D721Med (cell line): ENCODE data around the gene CLRN1.
"Not testable (repeated sequence)": the region's sequence is repeated elsewhere in the genome, so short reads cannot be mapped to it uniquely, and the experiment has no call there.

Experiments used
- DNase-seq: peaks from one replicate; pipeline ENCODE4 v3.0.0; 2011; ENCODE audit warnings: low spot score; ENCODE audit not compliant: insufficient read length
- FAIRE-seq: peaks from 2 replicates; lab custom pipeline; 2011; peaks lifted over from hg19 to GRCh38; lab: Jason Lieb, UNC
- TF ChIP-seq, protein P1 (sequence below): IDR thresholded peaks from 2 replicates; pipeline ENCODE4 v1.5.1; 2012; ENCODE audit warnings: mild to moderate bottlenecking, control low read depth; ENCODE audit not compliant: insufficient read depth; ENCODE audit errors: missing control alignments

Gene CLRN1

DNA sequence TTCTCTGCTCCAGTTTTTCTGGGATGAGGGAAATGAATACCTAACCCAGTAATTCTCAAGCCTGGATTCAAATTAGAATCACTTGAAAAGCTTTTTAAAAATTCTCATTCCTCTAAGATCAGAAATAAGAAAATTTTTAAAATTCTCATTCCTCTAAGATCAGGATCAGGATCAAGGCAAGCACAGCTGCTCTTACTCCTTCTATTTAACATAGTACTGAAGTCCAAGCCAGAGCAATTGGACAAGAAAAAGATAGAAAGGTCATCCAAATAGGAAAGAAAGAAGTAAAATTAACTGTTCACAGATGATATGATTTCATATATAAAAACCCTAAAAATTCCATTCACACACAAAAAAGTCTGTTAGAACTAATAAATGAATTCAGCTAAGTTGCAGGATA lies 24.2 kb upstream of the CLRN1 start:
- FAIRE-seq, result no peak
- TF ChIP-seq, protein P1, sequence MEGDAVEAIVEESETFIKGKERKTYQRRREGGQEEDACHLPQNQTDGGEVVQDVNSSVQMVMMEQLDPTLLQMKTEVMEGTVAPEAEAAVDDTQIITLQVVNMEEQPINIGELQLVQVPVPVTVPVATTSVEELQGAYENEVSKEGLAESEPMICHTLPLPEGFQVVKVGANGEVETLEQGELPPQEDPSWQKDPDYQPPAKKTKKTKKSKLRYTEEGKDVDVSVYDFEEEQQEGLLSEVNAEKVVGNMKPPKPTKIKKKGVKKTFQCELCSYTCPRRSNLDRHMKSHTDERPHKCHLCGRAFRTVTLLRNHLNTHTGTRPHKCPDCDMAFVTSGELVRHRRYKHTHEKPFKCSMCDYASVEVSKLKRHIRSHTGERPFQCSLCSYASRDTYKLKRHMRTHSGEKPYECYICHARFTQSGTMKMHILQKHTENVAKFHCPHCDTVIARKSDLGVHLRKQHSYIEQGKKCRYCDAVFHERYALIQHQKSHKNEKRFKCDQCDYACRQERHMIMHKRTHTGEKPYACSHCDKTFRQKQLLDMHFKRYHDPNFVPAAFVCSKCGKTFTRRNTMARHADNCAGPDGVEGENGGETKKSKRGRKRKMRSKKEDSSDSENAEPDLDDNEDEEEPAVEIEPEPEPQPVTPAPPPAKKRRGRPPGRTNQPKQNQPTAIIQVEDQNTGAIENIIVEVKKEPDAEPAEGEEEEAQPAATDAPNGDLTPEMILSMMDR, result no peak
- DNase-seq, result no peak

- no peak for DNase-seq
- TF ChIP-seq, protein P1, result no peak
- no peak for FAIRE-seq
Measured at GRCh38 chr3:150995510-150995909, 23.0 kb upstream of the CLRN1 start.

DNA sequence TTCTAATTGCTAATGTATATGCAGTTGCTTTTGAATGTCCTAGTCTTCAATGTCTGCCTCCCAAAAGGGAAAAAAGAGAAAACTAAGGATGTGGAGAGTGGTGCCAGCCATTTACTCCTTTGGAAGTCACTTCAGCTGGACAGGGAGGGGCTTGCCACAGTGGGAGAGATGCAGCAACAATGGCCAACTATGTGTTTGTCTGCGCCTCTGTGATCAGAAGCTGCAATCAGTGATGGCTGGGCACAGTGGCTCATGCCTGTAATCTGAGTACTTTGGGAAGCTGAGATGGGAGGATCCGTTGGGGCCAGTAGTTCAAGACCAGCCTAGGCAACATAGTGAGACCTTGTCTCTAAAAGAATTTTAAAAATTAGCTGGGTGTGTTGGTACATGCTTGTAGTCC lies 16.7 kb upstream of the CLRN1 start:
- FAIRE-seq (no peak), DNase-seq (no peak)
- TF ChIP-seq, protein P1, result no peak

GRCh38 chr3:150988395-150988794 lies 15.9 kb upstream of the CLRN1 start:
- DNase-seq, FAIRE-seq: not testable (repeated sequence)

DNA sequence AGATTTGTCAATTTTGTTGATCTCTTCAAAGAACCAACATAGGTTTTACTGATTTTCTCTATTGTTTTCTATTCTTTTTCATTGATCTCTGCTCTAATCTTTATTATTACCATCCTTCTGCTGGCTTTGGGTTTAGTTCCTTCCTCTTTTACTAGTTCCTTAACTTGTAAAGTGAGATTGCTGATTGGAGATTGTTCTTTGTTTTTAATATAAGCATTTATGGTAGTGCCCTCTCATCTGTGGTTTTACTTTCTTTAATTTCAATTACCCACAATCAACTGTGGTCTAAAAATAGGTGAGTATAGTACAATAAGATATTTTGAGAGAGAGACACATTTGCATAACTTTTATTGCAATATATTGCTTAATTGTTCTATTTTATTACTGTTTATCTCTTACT lies 13.2 kb upstream of the CLRN1 start:
- DNase-seq (no peak), FAIRE-seq (no peak)
- TF ChIP-seq, protein P1, result no peak

DNA sequence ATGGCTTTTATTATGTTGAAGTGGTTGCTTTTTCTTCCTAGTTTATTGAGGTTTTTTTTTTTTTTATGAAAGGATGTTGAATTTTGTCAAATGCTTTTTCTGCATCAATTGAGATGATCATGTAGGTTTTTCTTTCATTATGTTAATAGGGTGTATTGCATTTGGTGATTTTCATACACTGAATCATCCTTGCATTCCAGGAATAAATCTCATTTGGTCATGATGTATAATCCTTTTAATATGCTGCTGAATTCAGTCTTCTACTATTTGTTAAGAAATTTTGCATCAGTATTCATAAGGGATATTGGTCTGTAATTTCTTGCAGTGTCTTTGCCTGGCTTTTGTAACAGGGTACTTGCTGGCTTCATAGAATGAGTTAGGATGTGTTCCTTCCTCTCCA lies 11.5 kb upstream of the CLRN1 start:
- TF ChIP-seq, protein P1, result no peak
- FAIRE-seq (no peak), DNase-seq (no peak)

DNA sequence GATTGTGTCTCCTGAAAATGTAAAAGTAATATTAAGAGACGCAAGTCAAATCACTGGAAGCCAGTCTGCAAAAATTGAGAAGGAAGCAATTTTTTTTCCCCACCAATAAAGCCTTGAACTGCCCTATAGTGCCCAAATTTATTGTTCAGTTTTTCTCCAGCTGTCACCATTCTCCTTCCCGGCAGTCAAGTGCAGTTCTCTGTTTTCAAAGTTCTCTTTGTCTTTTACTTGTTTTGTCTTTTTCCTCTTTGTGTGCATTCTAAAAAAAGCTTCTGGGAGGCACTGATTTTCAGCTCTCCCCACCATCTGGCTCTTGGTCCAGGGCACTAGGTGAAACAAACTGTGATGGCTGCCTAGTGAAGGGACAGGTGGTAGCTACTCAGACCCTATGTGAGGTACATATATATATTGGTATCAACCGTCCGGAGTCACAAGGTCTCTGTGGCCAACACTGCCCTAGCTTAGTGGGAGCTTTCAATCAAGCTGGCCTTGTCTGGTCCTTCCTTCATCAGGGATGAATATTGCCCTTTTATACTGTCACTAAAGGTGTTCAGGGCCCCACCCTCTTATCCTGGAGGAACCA lies 6.1 kb upstream of the CLRN1 start:
- TF ChIP-seq, protein P1, result no peak
- FAIRE-seq (no peak), DNase-seq (no peak)

- DNase-seq (no peak), FAIRE-seq (no peak)
- TF ChIP-seq, protein P1, result no peak
Measured at GRCh38 chr3:150975992-150976368, 3.5 kb upstream of the CLRN1 start.
